ENCODE results near the gene TPTE.
"Not testable (repeated sequence)": the region's sequence is repeated elsewhere in the genome, so short reads cannot be mapped to it uniquely, and the experiment has no call there.

DNA sequence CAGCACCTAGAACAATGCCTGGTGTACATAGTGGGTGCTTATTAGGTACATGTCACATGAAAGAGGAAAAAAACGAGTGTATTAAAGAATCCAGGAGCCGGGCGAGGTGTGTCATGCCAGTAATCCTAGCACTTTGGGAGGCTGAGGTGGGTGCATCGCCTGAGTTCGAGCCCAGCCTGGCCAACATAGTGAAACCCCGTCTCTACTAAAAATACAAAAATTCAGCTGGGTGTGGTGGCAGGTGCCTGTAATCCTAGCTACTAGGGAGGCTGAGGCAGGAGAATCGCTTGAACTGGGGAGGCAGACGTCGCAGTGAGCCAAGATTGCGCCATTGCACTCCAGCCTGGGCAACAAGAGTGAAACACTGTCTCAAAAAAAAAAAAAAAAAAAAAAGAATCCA, 3.5 kb upstream of the TPTE start:
- TF ChIP-seq, protein P1, sequence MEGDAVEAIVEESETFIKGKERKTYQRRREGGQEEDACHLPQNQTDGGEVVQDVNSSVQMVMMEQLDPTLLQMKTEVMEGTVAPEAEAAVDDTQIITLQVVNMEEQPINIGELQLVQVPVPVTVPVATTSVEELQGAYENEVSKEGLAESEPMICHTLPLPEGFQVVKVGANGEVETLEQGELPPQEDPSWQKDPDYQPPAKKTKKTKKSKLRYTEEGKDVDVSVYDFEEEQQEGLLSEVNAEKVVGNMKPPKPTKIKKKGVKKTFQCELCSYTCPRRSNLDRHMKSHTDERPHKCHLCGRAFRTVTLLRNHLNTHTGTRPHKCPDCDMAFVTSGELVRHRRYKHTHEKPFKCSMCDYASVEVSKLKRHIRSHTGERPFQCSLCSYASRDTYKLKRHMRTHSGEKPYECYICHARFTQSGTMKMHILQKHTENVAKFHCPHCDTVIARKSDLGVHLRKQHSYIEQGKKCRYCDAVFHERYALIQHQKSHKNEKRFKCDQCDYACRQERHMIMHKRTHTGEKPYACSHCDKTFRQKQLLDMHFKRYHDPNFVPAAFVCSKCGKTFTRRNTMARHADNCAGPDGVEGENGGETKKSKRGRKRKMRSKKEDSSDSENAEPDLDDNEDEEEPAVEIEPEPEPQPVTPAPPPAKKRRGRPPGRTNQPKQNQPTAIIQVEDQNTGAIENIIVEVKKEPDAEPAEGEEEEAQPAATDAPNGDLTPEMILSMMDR (IDR thresholded peaks at IDR 0.05): not testable (repeated sequence)
- TF ChIP-seq EP300, POLR2A, POLR2AphosphoS5 (IDR thresholded peaks at IDR 0.05): not testable (repeated sequence)
